ENCODE results near the gene ZNF784. TPM values are rescaled to one million over a fixed set of nuclear protein-coding genes. Genes with fewer than 3 reads are reported as not detected.
A peak's percentile ranks its signal among the peaks of the same experiment; 100 is the strongest.

Gene ZNF784
- total and polyA plus RNA-seq, 2 of the 13 experiments (the other 11 are each of a cell fraction or from before 2014, with no cell fraction given): 4.1 to 4.2 TPM

DNA sequence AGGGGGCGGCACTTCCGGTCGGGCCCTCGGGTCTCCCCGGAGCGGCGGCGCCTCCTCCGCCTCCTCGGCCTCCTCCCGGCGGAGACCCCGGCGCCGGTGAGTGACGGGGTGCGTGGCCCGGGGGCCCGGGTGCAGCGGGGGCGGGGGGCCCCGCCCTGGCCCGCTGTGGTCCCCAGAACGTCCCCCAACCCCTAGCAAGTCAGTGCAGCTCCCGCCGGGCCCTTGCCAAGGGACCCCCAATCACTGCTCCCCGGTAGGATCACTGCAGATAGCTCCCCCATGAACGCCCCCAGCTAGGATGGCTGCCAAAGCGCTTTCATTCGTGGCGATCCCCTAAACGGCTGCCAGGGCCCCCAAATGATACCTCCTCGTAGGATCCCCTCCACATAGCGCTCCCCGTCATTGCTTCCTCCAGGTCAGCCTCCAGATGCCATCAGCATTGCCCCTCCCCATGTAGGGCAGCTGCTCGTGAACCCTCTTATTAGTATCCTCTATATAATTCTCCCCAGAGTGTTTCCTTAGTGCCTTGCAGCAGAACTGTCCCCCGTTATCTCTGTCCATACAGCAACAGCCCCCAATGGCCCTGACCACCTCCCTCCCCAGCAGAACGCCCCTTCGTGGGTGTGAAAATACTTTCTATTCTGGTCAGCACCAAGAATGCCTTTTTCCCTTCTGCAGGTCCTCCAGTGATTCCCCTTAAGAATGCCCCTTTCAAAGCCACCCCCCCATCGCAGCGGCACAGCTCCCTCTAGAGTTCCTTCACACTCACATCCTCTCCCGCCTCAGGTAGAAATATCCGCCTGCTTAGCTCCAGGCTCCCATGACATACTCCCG lies 18.5 kb downstream of the ZNF784 start, which contains the start of gene ZNF865 (continued):
- TF ChIP-seq, protein P1, sequence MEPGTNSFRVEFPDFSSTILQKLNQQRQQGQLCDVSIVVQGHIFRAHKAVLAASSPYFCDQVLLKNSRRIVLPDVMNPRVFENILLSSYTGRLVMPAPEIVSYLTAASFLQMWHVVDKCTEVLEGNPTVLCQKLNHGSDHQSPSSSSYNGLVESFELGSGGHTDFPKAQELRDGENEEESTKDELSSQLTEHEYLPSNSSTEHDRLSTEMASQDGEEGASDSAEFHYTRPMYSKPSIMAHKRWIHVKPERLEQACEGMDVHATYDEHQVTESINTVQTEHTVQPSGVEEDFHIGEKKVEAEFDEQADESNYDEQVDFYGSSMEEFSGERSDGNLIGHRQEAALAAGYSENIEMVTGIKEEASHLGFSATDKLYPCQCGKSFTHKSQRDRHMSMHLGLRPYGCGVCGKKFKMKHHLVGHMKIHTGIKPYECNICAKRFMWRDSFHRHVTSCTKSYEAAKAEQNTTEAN (CRISPR knock-in tag; conservative IDR thresholded peaks at IDR 0.05): no peak
- TF ChIP-seq, protein P2, sequence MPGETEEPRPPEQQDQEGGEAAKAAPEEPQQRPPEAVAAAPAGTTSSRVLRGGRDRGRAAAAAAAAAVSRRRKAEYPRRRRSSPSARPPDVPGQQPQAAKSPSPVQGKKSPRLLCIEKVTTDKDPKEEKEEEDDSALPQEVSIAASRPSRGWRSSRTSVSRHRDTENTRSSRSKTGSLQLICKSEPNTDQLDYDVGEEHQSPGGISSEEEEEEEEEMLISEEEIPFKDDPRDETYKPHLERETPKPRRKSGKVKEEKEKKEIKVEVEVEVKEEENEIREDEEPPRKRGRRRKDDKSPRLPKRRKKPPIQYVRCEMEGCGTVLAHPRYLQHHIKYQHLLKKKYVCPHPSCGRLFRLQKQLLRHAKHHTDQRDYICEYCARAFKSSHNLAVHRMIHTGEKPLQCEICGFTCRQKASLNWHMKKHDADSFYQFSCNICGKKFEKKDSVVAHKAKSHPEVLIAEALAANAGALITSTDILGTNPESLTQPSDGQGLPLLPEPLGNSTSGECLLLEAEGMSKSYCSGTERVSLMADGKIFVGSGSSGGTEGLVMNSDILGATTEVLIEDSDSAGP (CRISPR knock-in tag; IDR thresholded peaks at IDR 0.05; ENCODE audit: borderline replicate concordance): peak; percentile 20; the same call in 1 of the 2 replicates
- TF ChIP-seq ZBTB20 (CRISPR knock-in tag; IDR thresholded peaks at IDR 0.05; ENCODE audit: borderline replicate concordance, low read depth) (0 out of 2 replicates have a peak, but pooled peaks have one; percentile 41), ZC3H4 (CRISPR knock-in tag; IDR thresholded peaks at IDR 0.05; ENCODE audit: borderline replicate concordance) (no peak), ATF3 (CRISPR knock-in tag; IDR thresholded peaks at IDR 0.05) (no peak), RFXANK (CRISPR knock-in tag; IDR thresholded peaks at IDR 0.05) (peak; percentile 96), ZSCAN22 (CRISPR knock-in tag; IDR thresholded peaks at IDR 0.05) (no peak), ZNF614 (CRISPR knock-in tag; IDR thresholded peaks at IDR 0.05; ENCODE audit: borderline replicate concordance) (no peak), KAT8 (CRISPR knock-in tag; IDR thresholded peaks at IDR 0.05) (no peak), CREBL2 (CRISPR knock-in tag; IDR thresholded peaks at IDR 0.05; ENCODE audit: borderline replicate concordance) (no peak), ZBTB3 (CRISPR knock-in tag; IDR thresholded peaks at IDR 0.05; ENCODE audit: borderline replicate concordance, low read depth) (no peak), ZBTB1 (CRISPR knock-in tag; IDR thresholded peaks at IDR 0.05; ENCODE audit: borderline replicate concordance) (no peak), EED (CRISPR knock-in tag; IDR thresholded peaks at IDR 0.05) (0 out of 2 replicates have a peak, but pooled peaks have one; percentile 70), ZNF644 (CRISPR knock-in tag; IDR thresholded peaks at IDR 0.05; ENCODE audit: low read depth) (no peak), ZFY (CRISPR knock-in tag; IDR thresholded peaks at IDR 0.05) (peak; percentile 59), NFKBIZ (CRISPR knock-in tag; IDR thresholded peaks at IDR 0.05) (no peak), ZNF703 (CRISPR knock-in tag; IDR thresholded peaks at IDR 0.05; ENCODE audit: borderline replicate concordance) (no peak), SYNCRIP (IDR thresholded peaks at IDR 0.05; ENCODE audit: insufficient read depth, low read depth, low read length) (no peak), ZNF451 (CRISPR knock-in tag; IDR thresholded peaks at IDR 0.05) (no peak), ZKSCAN1 (IDR thresholded peaks at IDR 0.05; ENCODE audit: low read length) (no peak), YY1 (IDR thresholded peaks at IDR 0.05; ENCODE audit: insufficient read depth, insufficient replicate concordance, low read depth, low read length) (peak; percentile 35), ZFP36L1 (CRISPR knock-in tag; IDR thresholded peaks at IDR 0.05) (no peak), TBP (CRISPR knock-in tag; IDR thresholded peaks at IDR 0.05) (no peak), ZNF781 (CRISPR knock-in tag; IDR thresholded peaks at IDR 0.05; ENCODE audit: borderline replicate concordance, not compliant biosample characterization) (peak; percentile 25)
- TF ChIP-seq, protein P3, sequence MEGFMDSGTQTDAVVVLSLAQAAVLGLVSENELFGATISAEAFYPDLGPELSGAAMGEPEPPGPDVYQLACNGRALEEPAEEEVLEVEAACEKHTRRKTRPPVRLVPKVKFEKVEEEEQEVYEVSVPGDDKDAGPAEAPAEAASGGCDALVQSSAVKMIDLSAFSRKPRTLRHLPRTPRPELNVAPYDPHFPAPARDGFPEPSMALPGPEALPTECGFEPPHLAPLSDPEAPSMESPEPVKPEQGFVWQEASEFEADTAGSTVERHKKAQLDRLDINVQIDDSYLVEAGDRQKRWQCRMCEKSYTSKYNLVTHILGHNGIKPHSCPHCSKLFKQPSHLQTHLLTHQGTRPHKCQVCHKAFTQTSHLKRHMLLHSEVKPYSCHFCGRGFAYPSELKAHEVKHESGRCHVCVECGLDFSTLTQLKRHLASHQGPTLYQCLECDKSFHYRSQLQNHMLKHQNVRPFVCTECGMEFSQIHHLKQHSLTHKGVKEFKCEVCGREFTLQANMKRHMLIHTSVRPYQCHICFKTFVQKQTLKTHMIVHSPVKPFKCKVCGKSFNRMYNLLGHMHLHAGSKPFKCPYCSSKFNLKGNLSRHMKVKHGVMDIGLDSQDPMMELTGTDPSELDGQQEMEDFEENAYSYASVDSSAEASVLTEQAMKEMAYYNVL (CRISPR knock-in tag; IDR thresholded peaks at IDR 0.05; ENCODE audit: borderline replicate concordance): no peak

Data from HepG2 (cell line).